HEK293 (cell line): ENCODE data around the gene COTL1.
A peak's percentile ranks its signal among the peaks of the same experiment; 100 is the strongest.

ENCODE experiments used
- GLIS1 ChIP-seq: fragments of 450-650 bp; formaldehyde crosslinking; IDR thresholded peaks from 2 replicates; pipeline ENCODE4 v1.5.1; 2016; ENCODE audit warnings: missing biosample characterization, missing genetic modification characterization
- ZBTB11 ChIP-seq: fragments of 450-650 bp; formaldehyde crosslinking; conservative IDR thresholded peaks from 2 replicates; pipeline ENCODE4 v1.5.1; 2016; ENCODE audit warnings: low read depth, missing biosample characterization, missing genetic modification characterization
- ZNF18 ChIP-seq: fragments of 450-650 bp; formaldehyde crosslinking; IDR thresholded peaks from 2 replicates; pipeline ENCODE4 v1.5.1; 2016; ENCODE audit warnings: missing biosample characterization, missing genetic modification characterization
- ZNF266 ChIP-seq: fragments of 450-650 bp; formaldehyde crosslinking; IDR thresholded peaks from 2 replicates; pipeline ENCODE4 v1.5.1; 2016; ENCODE audit warnings: missing biosample characterization, missing genetic modification characterization, low read depth
- ZNF280C ChIP-seq: fragments of 450-650 bp; formaldehyde crosslinking; IDR thresholded peaks from 2 replicates; pipeline ENCODE4 v1.5.1; 2016; ENCODE audit warnings: missing biosample characterization, missing genetic modification characterization
- ZNF311 ChIP-seq: fragments of 450-650 bp; formaldehyde crosslinking; IDR thresholded peaks from 2 replicates; pipeline ENCODE4 v1.5.1; 2017; ENCODE audit warnings: missing biosample characterization, missing genetic modification characterization, borderline replicate concordance
- ZNF624 ChIP-seq: fragments of 450-650 bp; formaldehyde crosslinking; IDR thresholded peaks from 2 replicates; pipeline ENCODE4 v1.5.1; 2017; ENCODE audit warnings: missing biosample characterization, missing genetic modification characterization
- ZNF747 ChIP-seq: fragments of 450-650 bp; formaldehyde crosslinking; IDR thresholded peaks from 2 replicates; pipeline ENCODE4 v1.5.1; 2016; ENCODE audit warnings: missing biosample characterization, missing genetic modification characterization
- ZSCAN23 ChIP-seq: fragments of 450-650 bp; formaldehyde crosslinking; IDR thresholded peaks from 2 replicates; pipeline ENCODE4 v1.5.1; 2016; ENCODE audit warnings: missing biosample characterization, missing genetic modification characterization
- TF ChIP-seq, protein P1 (sequence below): fragments of 450-650 bp; formaldehyde crosslinking; IDR thresholded peaks from 2 replicates; pipeline ENCODE4 v1.5.1; 2016; ENCODE audit warnings: missing biosample characterization, missing genetic modification characterization
- TF ChIP-seq, protein P2 (sequence below): fragments of 450-650 bp; formaldehyde crosslinking; optimal IDR thresholded peaks from 2 replicates; pipeline ENCODE3; 2016; ENCODE audit warnings: missing biosample characterization, mild to moderate bottlenecking, missing genetic modification characterization
- TF ChIP-seq, protein P3 (sequence below): sonication (generic); formaldehyde crosslinking; IDR thresholded peaks from 2 replicates; pipeline ENCODE4 v1.8.1; 2022; ENCODE audit warnings: mild to moderate bottlenecking, moderate library complexity, missing genetic modification reagents
- TF ChIP-seq, protein P4 (sequence below): fragments of 450-650 bp; formaldehyde crosslinking; IDR thresholded peaks from 2 replicates; pipeline ENCODE4 v1.5.1; 2016; ENCODE audit warnings: missing biosample characterization, missing genetic modification characterization
- TF ChIP-seq, protein P5 (sequence below): fragments of 450-650 bp; formaldehyde crosslinking; IDR thresholded peaks from 2 replicates; pipeline ENCODE4 v1.5.1; 2017; ENCODE audit warnings: missing biosample characterization, missing genetic modification characterization
- TF ChIP-seq, protein P6 (sequence below): fragments of 450-650 bp; formaldehyde crosslinking; IDR thresholded peaks from 2 replicates; pipeline ENCODE4 v1.5.1; 2016; ENCODE audit warnings: missing biosample characterization, missing genetic modification characterization

Gene COTL1

GRCh38 chr16:84618581-84619460, 943 bp upstream of the COTL1 start (continued):
- TF ChIP-seq ZNF266 (tag by site-specific recombination) (no peak), GLIS1 (tag by site-specific recombination) (peak; percentile 90), ZSCAN23 (tag by site-specific recombination) (no peak), ZNF18 (tag by site-specific recombination) (no peak), ZBTB11 (tag by site-specific recombination) (no peak), ZNF747 (no peak), ZNF624 (tag by site-specific recombination) (no peak), ZNF311 (tag by site-specific recombination) (no peak), ZNF280C (tag by site-specific recombination) (no peak)
- TF ChIP-seq, protein P1, sequence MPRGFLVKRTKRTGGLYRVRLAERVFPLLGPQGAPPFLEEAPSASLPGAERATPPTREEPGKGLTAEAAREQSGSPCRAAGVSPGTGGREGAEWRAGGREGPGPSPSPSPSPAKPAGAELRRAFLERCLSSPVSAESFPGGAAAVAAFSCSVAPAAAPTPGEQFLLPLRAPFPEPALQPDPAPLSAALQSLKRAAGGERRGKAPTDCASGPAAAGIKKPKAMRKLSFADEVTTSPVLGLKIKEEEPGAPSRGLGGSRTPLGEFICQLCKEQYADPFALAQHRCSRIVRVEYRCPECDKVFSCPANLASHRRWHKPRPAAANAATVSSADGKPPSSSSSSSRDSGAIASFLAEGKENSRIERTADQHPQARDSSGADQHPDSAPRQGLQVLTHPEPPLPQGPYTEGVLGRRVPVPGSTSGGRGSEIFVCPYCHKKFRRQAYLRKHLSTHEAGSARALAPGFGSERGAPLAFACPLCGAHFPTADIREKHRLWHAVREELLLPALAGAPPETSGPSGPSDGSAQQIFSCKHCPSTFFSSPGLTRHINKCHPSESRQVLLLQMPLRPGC (tag by site-specific recombination): peak; percentile 89
- TF ChIP-seq, protein P2, sequence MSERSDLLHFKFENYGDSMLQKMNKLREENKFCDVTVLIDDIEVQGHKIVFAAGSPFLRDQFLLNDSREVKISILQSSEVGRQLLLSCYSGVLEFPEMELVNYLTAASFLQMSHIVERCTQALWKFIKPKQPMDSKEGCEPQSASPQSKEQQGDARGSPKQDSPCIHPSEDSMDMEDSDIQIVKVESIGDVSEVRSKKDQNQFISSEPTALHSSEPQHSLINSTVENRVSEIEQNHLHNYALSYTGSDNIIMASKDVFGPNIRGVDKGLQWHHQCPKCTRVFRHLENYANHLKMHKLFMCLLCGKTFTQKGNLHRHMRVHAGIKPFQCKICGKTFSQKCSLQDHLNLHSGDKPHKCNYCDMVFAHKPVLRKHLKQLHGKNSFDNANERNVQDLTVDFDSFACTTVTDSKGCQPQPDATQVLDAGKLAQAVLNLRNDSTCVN (tag by site-specific recombination): no peak
- TF ChIP-seq, protein P3, sequence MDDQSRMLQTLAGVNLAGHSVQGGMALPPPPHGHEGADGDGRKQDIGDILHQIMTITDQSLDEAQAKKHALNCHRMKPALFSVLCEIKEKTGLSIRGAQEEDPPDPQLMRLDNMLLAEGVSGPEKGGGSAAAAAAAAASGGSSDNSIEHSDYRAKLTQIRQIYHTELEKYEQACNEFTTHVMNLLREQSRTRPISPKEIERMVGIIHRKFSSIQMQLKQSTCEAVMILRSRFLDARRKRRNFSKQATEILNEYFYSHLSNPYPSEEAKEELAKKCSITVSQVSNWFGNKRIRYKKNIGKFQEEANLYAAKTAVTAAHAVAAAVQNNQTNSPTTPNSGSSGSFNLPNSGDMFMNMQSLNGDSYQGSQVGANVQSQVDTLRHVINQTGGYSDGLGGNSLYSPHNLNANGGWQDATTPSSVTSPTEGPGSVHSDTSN (CRISPR knock-in tag): no peak
- TF ChIP-seq, protein P4, sequence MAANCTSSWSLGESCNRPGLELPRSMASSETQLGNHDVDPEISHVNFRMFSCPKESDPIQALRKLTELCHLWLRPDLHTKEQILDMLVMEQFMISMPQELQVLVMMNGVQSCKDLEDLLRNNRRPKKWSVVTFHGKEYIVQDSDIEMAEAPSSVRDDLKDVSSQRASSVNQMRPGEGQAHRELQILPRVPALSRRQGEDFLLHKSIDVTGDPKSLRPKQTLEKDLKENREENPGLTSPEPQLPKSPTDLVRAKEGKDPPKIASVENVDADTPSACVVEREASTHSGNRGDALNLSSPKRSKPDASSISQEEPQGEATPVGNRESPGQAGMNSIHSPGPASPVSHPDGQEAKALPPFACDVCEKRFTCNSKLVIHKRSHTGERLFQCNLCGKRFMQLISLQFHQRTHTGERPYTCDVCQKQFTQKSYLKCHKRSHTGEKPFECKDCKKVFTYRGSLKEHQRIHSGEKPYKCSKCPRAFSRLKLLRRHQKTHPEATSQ (tag by site-specific recombination): no peak
- TF ChIP-seq, protein P5, sequence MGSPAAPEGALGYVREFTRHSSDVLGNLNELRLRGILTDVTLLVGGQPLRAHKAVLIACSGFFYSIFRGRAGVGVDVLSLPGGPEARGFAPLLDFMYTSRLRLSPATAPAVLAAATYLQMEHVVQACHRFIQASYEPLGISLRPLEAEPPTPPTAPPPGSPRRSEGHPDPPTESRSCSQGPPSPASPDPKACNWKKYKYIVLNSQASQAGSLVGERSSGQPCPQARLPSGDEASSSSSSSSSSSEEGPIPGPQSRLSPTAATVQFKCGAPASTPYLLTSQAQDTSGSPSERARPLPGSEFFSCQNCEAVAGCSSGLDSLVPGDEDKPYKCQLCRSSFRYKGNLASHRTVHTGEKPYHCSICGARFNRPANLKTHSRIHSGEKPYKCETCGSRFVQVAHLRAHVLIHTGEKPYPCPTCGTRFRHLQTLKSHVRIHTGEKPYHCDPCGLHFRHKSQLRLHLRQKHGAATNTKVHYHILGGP (tag by site-specific recombination): no peak
- TF ChIP-seq, protein P6, sequence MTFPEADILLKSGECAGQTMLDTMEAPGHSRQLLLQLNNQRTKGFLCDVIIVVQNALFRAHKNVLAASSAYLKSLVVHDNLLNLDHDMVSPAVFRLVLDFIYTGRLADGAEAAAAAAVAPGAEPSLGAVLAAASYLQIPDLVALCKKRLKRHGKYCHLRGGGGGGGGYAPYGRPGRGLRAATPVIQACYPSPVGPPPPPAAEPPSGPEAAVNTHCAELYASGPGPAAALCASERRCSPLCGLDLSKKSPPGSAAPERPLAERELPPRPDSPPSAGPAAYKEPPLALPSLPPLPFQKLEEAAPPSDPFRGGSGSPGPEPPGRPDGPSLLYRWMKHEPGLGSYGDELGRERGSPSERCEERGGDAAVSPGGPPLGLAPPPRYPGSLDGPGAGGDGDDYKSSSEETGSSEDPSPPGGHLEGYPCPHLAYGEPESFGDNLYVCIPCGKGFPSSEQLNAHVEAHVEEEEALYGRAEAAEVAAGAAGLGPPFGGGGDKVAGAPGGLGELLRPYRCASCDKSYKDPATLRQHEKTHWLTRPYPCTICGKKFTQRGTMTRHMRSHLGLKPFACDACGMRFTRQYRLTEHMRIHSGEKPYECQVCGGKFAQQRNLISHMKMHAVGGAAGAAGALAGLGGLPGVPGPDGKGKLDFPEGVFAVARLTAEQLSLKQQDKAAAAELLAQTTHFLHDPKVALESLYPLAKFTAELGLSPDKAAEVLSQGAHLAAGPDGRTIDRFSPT (tag by site-specific recombination): peak; percentile 49; the same call in 1 of the 2 replicates
